SK-N-SH treated with all-trans-retinoic acid at 6 μM for 48 hours (cell line): ENCODE data around the gene KIRREL3.

ENCODE experiments used
- ARNTL ChIP-seq: fragments of 450-650 bp; formaldehyde crosslinking; IDR thresholded peaks from 2 replicates; pipeline ENCODE4 v1.5.0; 2020; ENCODE audit warnings: low read depth, mild to moderate bottlenecking, moderate library complexity, borderline replicate concordance
- CREB5 ChIP-seq: fragments of 250-450 bp; sonication (Bioruptor Pico); IDR thresholded peaks from 2 replicates; pipeline ENCODE4 v1.5.1; 2020; ENCODE audit warnings: low read depth, mild to moderate bottlenecking, moderate library complexity
- CSDC2 ChIP-seq: fragments of 250-450 bp; sonication (Bioruptor Pico); IDR thresholded peaks from 2 replicates; pipeline ENCODE4 v1.5.0; 2020; ENCODE audit warnings: mild to moderate bottlenecking, moderate library complexity
- ESRRG ChIP-seq: fragments of 250-450 bp; sonication (Bioruptor Pico); IDR thresholded peaks from 2 replicates; pipeline ENCODE4 v1.6.1; 2021; ENCODE audit warnings: mild to moderate bottlenecking
- GLIS3 ChIP-seq: fragments of 250-450 bp; sonication (Bioruptor Pico); IDR thresholded peaks from 2 replicates; pipeline ENCODE4 v1.5.0; 2020; ENCODE audit warnings: mild to moderate bottlenecking, moderate library complexity
- ISL1 ChIP-seq: fragments of 250-450 bp; sonication (Bioruptor Pico); IDR thresholded peaks from 2 replicates; pipeline ENCODE4 v2.1.2; 2022; ENCODE audit warnings: mild to moderate bottlenecking, moderate library complexity
- POU6F1 ChIP-seq: fragments of 250-450 bp; sonication (Bioruptor Pico); IDR thresholded peaks from 2 replicates; pipeline ENCODE4 v1.8.0; 2021; ENCODE audit warnings: low read depth, mild to moderate bottlenecking, moderate library complexity, borderline replicate concordance
- RARB ChIP-seq: fragments of 250-450 bp; sonication (Bioruptor Pico); IDR thresholded peaks from 2 replicates; pipeline ENCODE4 v1.8.0; 2021; ENCODE audit warnings: mild to moderate bottlenecking, moderate library complexity
- TCF4 ChIP-seq: fragments of 250-450 bp; sonication (Bioruptor Pico); IDR thresholded peaks from 2 replicates; pipeline ENCODE4 v1.8.0; 2021; ENCODE audit warnings: mild to moderate bottlenecking, moderate library complexity, borderline replicate concordance
- TOX ChIP-seq: fragments of 250-450 bp; sonication (Bioruptor Pico); IDR thresholded peaks from 2 replicates; pipeline ENCODE4 v1.8.0; 2021; ENCODE audit warnings: mild to moderate bottlenecking, moderate library complexity, borderline replicate concordance
- ZFP3 ChIP-seq: fragments of 250-450 bp; sonication (Bioruptor Pico); IDR thresholded peaks from 2 replicates; pipeline ENCODE4 v1.5.0; 2020; ENCODE audit warnings: mild to moderate bottlenecking, moderate library complexity
- ZFP30 ChIP-seq: fragments of 450-650 bp; formaldehyde crosslinking; IDR thresholded peaks from 2 replicates; pipeline ENCODE4 v1.5.0; 2022; ENCODE audit warnings: mild to moderate bottlenecking, moderate library complexity
- ZNF70 ChIP-seq: fragments of 450-650 bp; formaldehyde crosslinking; IDR thresholded peaks from 2 replicates; pipeline ENCODE4 v1.5.0; 2020; ENCODE audit warnings: mild to moderate bottlenecking, moderate library complexity
- TF ChIP-seq, protein P1 (sequence below): fragments of 250-450 bp; sonication (Bioruptor Pico); IDR thresholded peaks from 2 replicates; pipeline ENCODE4 v1.8.0; 2020; ENCODE audit warnings: mild to moderate bottlenecking, moderate library complexity, borderline replicate concordance

DNA sequence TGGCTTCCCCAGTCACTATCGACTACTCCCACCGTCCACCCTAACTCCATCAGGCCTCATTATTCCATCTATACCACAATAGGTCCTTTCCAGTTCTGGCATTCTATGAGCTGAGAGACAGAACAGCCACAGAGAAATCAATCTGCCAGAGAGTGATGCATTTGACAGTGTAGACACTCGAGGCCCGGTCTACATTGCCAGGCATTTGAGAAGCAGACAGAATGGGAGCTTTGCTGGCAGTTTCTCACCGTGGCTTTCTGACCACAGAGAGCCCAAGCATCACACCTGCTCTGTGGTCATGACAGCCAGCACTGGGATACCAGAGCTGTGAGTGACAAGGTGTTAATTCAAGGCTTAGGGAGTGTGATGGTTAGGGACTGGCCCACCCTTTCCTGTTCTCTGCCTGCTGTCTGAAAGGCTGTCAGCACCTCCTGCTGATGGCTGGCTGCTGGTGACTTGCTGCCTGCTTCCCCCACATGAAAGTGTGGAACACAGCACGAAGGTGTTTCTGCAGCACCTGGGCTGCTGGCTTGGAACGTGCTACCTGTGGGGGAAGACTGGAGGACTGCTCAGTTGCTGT, 137.8 kb downstream of the KIRREL3 start:
- TF ChIP-seq CREB5 (CRISPR knock-in tag) (no peak), ESRRG (no peak), ZFP30 (CRISPR knock-in tag) (no peak), ISL1 (CRISPR knock-in tag) (no peak), GLIS3 (CRISPR knock-in tag) (no peak), POU6F1 (no peak), ZFP3 (CRISPR knock-in tag) (no peak), TCF4 (CRISPR knock-in tag) (no peak), RARB (CRISPR knock-in tag) (no peak), CSDC2 (CRISPR knock-in tag) (no peak), TOX (no peak), ZNF70 (CRISPR knock-in tag) (no peak), ARNTL (CRISPR knock-in tag) (no peak)
- TF ChIP-seq, protein P1, sequence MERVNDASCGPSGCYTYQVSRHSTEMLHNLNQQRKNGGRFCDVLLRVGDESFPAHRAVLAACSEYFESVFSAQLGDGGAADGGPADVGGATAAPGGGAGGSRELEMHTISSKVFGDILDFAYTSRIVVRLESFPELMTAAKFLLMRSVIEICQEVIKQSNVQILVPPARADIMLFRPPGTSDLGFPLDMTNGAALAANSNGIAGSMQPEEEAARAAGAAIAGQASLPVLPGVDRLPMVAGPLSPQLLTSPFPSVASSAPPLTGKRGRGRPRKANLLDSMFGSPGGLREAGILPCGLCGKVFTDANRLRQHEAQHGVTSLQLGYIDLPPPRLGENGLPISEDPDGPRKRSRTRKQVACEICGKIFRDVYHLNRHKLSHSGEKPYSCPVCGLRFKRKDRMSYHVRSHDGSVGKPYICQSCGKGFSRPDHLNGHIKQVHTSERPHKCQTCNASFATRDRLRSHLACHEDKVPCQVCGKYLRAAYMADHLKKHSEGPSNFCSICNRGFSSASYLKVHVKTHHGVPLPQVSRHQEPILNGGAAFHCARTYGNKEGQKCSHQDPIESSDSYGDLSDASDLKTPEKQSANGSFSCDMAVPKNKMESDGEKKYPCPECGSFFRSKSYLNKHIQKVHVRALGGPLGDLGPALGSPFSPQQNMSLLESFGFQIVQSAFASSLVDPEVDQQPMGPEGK (CRISPR knock-in tag): no peak
